Caki2 (cell line): Measurements from ENCODE around the gene KDM2B. TPM values are rescaled to one million over a fixed set of nuclear protein-coding genes. Genes with fewer than 3 reads are reported as not detected.
"Not testable (repeated sequence)": the region's sequence is repeated elsewhere in the genome, so short reads cannot be mapped to it uniquely, and the experiment has no call there.

Experiments used
- DNase-seq: peaks from one replicate; pipeline ENCODE4 v3.0.0-alpha.2; 2015; ENCODE audit warnings: low read depth
- in situ Hi-C: cut with HindIII; loops from 2 replicates; pipeline ENCODE4 v1.10.0; 2016; ENCODE audit warnings: low sequenced_read_pairs, low pct_unique_long_range_greater_than_20kb, mixed read lengths
- total RNA-seq: library from RNA; depleted of rRNA; stranded (reverse); fragments of >200 nt; shearing (Covaris generic); gene quantifications from 2 replicates; pipeline ENCODE4 v1.2.3, GENCODE V29; 2014; ENCODE audit warnings: low replicate concordance; rRNA removed

Gene KDM2B
- total RNA-seq, 1 experiment from 2014 or later: 25.8 TPM

DNA sequence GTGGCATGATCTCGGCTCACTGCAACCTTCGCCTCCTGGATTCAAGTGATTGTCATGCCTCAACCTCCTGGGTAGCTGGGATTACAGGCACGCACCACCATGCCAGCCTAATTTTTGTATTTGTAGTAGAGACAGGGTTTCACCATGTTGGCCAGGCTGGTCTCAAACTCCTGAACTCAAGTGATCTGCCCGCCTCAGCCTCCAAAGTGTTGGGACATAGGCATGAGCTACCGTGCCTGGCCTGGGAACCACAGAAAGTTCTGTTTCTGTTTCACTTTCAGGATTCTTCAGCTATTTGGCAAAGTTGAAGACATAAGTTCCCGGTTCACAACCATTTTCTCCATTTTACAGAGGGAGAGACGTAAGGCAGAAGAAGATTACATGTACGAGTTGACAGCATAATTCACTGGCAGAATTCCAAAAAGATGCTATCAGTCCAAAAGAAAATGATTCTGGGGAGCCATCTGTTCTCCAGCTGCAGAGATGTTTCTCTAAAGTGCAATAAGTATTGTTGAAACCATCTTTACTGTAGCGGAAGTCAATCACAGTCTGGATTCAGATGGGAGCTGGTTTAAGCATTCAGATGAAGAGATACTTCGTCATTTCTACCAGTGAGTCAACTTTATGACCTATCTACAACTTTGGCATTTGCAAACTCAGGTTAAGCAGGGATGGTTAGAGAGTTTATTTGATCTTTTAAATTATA, 189.1 kb downstream of the KDM2B start:
- DNase-seq: no peak
- in situ Hi-C loops: no loop called here

DNA sequence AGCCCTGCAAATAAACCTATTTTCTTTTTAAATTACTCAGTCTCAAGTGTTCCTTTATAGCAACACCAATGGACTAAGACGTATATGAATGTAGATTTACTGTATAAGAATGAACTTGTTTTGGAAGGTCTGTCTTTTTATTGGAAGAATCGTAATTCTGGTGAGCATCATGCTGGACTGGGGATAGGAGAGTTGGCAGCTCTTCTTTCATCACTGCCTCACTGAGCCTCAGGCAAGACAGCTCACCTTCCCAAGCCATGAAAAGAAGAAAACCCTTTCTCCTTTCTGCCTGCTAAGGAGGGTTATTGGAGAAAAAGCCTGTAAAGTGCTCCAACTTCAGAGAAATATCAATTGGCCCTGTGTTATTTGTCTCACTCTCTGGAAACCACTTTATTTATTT, 190.0 kb downstream of the KDM2B start:
- DNase-seq: no peak
- in situ Hi-C loops: no loop called here

- peak; percentile 16 for DNase-seq
- in situ Hi-C loops: no loop called here
Measured at GRCh38 chr12:121388421-121388981, 192.3 kb downstream of the KDM2B start.

DNA sequence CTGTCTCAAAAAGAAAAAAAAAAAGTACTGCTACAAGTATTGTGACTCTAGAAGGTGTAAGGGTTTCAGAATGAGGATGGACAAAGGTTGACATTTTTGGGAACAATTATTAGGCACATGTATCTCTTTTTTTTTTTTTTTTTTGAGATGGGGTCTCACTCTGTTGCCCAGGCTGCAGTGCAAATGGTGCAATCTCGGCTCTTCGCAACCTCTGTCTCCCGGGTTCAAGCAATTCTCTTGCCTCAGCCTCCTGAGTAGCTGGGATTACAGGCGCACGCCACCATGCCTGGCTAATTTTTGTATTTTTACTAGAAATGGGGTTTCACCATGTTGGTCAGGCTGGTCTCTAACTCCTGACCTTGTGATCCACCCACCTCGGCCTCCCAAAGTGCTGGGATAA, 195.9 kb downstream of the KDM2B start:
- in situ Hi-C loops: not testable (repeated sequence)

GRCh38 chr12:121383601-121384021, 197.2 kb downstream of the KDM2B start:
- DNase-seq: no peak
- in situ Hi-C loops: no loop called here

More for the DNA sequence above, 195.9 kb downstream of the KDM2B start:
- DNase-seq: not testable (repeated sequence)

- no peak for DNase-seq
- in situ Hi-C loops: no loop called here
Measured at GRCh38 chr12:121379945-121380344, 200.9 kb downstream of the KDM2B start.

Other genes starting within 250 kb of the KDM2B start
- gene ANAPC5, start 228.6 kb downstream of the KDM2B start, total RNA-seq: 124 and 145 TPM in 2 replicates
- gene RNF34, start 180.9 kb downstream of the KDM2B start, total RNA-seq: 37.0 and 47.9 TPM in 2 replicates
- 7.9 and 19.0 TPM in 2 replicates for gene ORAI1, start 45.5 kb upstream of the KDM2B start, total RNA-seq
- gene MORN3, start 88.6 kb upstream of the KDM2B start, total RNA-seq: 0.78 and 0.88 TPM in 2 replicates
- gene TMEM120B, start 131.7 kb upstream of the KDM2B start, total RNA-seq: 9.6 and 11.8 TPM in 2 replicates
- 54.8 and 81.4 TPM in 2 replicates for gene RHOF, start 212.7 kb upstream of the KDM2B start, total RNA-seq
- 0.61 and 3.4 TPM in 2 replicates for gene SETD1B, start 223.0 kb upstream of the KDM2B start, total RNA-seq